H1 (cell line): Measurements from ENCODE around the gene GATC. TPM values are rescaled to one million over a fixed set of nuclear protein-coding genes. Genes with fewer than 3 reads are reported as not detected.

ENCODE experiments used
- NANOG ChIP-seq: IDR thresholded peaks from 2 replicates; pipeline ENCODE4 v1.6.1; 2011; ENCODE audit warnings: low read length, low read depth, mild to moderate bottlenecking, inconsistent platforms; ENCODE audit not compliant: insufficient read depth, poor library complexity, severe bottlenecking
- RAD21 ChIP-seq, 2 experiments: IDR thresholded peaks in 1 of 2; conservative IDR thresholded peaks in 1 of 2; 2 replicates each; pipeline ENCODE4 v1.6.1; 2011; ENCODE audit warnings: low read depth in 2 of 2, low read length in 2 of 2, improper control_type of control experiment in 1 of 2, inconsistent platforms in 1 of 2, mild to moderate bottlenecking in 1 of 2, moderate library complexity in 1 of 2
- SIX5 ChIP-seq: IDR thresholded peaks from 2 replicates; pipeline ENCODE4 v1.6.1; 2011; ENCODE audit warnings: mild to moderate bottlenecking, low read depth, low read length
- polyA plus RNA-seq, 7 experiments: library from polyadenylated mRNA; depleted of rRNA in 3 of 7; stranded (reverse) in 5 of 7; unstranded in 2 of 7; fragments of >200 nt in 5 of 7; fragments of 200-250 nt in 2 of 7; gene quantifications; 1 replicate in 5 of 7; 2 replicates in 1 of 7; 4 replicates in 1 of 7; pipeline versions ENCODE4 v1.2.1 to v1.2.3, GENCODE V29; 2011 to 2013; ENCODE audit warnings: missing spikeins in 2 of 7, mixed read lengths in 2 of 7
- total RNA-seq: library from RNA; stranded (reverse); fragmentation: NEBNext Ultra II Directional; extraction: Animal tissue kit (Norgen Biotek cat#: 25700); gene quantifications from 2 replicates; pipeline ENCODE4 v1.2.1, GENCODE V29; 2021

The GATC gene
- total and polyA plus RNA-seq, 2 of the 8 experiments (the other 6 are each of a cell fraction or from before 2014, with no cell fraction given), result 13.2 to 30.4 TPM

- peak in 1 of 2 experiments; percentile 32; a peak in 1 of 4 replicates for TF ChIP-seq RAD21 (IDR thresholded peaks at IDR 0.05 in 1 of 2, conservative IDR thresholded peaks at IDR 0.05 in 1 of 2; ENCODE audit: low read depth in 2 of 2, low read length in 2 of 2)
- TF ChIP-seq SIX5, result no peak
- no peak for TF ChIP-seq NANOG
Measured at GRCh38 chr12:120432772-120433525, 13.3 kb upstream of the GATC start (continued).
